Upper lobe of left lung (tissue), 6 donors: ENCODE measurements around the gene LRRC61. TPM values are rescaled to one million over a fixed set of nuclear protein-coding genes. Genes with fewer than 3 reads are reported as not detected.

Experiments used
- ATAC-seq, 2 donors: fragments of 200-7000 bp; cut with Tn5 transposase; one replicate each; pipeline ENCODE4 v1.9.1; 2022; ENCODE audit warnings: mild to moderate bottlenecking in 2 of 2, moderate library complexity in 2 of 2; ENCODE audit not compliant: low FRiP score in 2 of 2
- DNase-seq, 2 donors: peaks; one replicate each; pipeline ENCODE4 v3.0.0-alpha.2; 2019 to 2020
- H3K27ac ChIP-seq, 4 donors: fragments of 200-600 bp; sonication (generic); one replicate each; pipeline ENCODE4 v1.5.1; 2016 to 2019
- H3K27me3 ChIP-seq, 4 donors: fragments of 200-600 bp; sonication (generic); one replicate each; pipeline ENCODE4 v1.5.1; 2017 to 2019
- H3K36me3 ChIP-seq, 4 donors: fragments of 200-600 bp; sonication (generic); one replicate each; pipeline ENCODE4 v1.5.1; 2016 to 2019
- H3K4me1 ChIP-seq, 4 donors: fragments of 200-600 bp; sonication (generic); one replicate each; pipeline ENCODE4 v1.5.1; 2018 to 2019
- H3K4me3 ChIP-seq, 4 donors: fragments of 200-600 bp; sonication (generic); one replicate each; pipeline ENCODE4 v1.5.1; 2017 to 2019; ENCODE audit warnings: mild to moderate bottlenecking in 2 of 4, moderate library complexity in 1 of 4
- H3K9me3 ChIP-seq, 4 donors: fragments of 200-600 bp; sonication (generic); one replicate each; pipeline ENCODE4 v1.5.1; 2018 to 2019
- CTCF ChIP-seq, 6 experiments: fragments of 450-650 bp in 4 of 6; fragments of 200-600 bp in 2 of 6; sonication (generic) in 2 of 6; IDR thresholded peaks; one replicate each; pipeline ENCODE4 v1.5.1; 2016 to 2019; ENCODE audit warnings: antibody characterized with exemption in 6 of 6
- EP300 ChIP-seq, 4 donors: sonication (generic); formaldehyde crosslinking; IDR thresholded peaks; one replicate each; pipeline ENCODE4 v1.5.1; 2017; ENCODE audit warnings: antibody characterized with exemption in 4 of 4, control low read depth in 2 of 4
- POLR2A ChIP-seq, 4 donors: fragments of 450-650 bp; IDR thresholded peaks; one replicate each; pipeline ENCODE4 v1.5.1; 2016 to 2017; ENCODE audit warnings: antibody characterized with exemption in 4 of 4, mild to moderate bottlenecking in 2 of 4
- POLR2AphosphoS5 ChIP-seq, 2 donors: sonication (generic); formaldehyde crosslinking; IDR thresholded peaks; one replicate each; pipeline ENCODE4 v1.5.1; 2017; ENCODE audit warnings: antibody characterized with exemption in 2 of 2
- WGBS, 2 donors: methylation state at CpG; one replicate each; pipeline ENCODE4 v1.1.5; 2017 to 2018; 5-methylcytosine and 5-hydroxymethylcytosine counted together
- total RNA-seq, 6 donors: library from RNA; depleted of rRNA in 4 of 6; stranded (reverse); fragments of >200 nt in 4 of 6; gene quantifications; one replicate each; pipeline versions ENCODE4 v1.1.0 to v1.2.1, GENCODE V29; 2016 to 2021
- donor health status: DM: no; HTN: no; CAD: no; lungs with moderate emphysema.
- donor health status: DM: no; HTN: yes; CAD: no; lungs with severe emphysema.

LRRC61 gene
- total RNA-seq, 6 donors from 2014 or later, result 15.4 to 31.4 (median 19.2) TPM

- no peak overlapping the region for H3K4me3 ChIP-seq
- no peaks in the 10 kb centered on the region for H3K9me3 ChIP-seq
- no peak for DNase-seq
- 75 to 90% methylated on average over 5 of the region's 5 CpGs for WGBS, 2 donors
- H3K27me3 ChIP-seq, result no peaks in the 10 kb centered on the region
- H3K4me1 ChIP-seq, result peaks cover 17 to 25% (median 20%) of the 10 kb centered on the region in 4 donors
- TF ChIP-seq POLR2AphosphoS5 (IDR thresholded peaks at IDR 0.05) (no peak), POLR2A (IDR thresholded peaks at IDR 0.05) (no peak), CTCF (IDR thresholded peaks at IDR 0.05) (no peak), EP300 (IDR thresholded peaks at IDR 0.05) (no peak)
- H3K36me3 ChIP-seq, result peaks cover 0 to 5% (median under 1%) of the 10 kb centered on the region in 4 donors
- ATAC-seq, result no peak
- H3K27ac ChIP-seq, result peak overlapping the region in 2 of 4 donors; percentile 4 to 16
These were observed 42.7 kb downstream of the LRRC61 start for GRCh38 chr7:150365673-150366398.

GRCh38 chr7:150367677-150368095, 44.5 kb downstream of the LRRC61 start:
- ATAC-seq (peak in 1 of 2 donors; percentile 62), DNase-seq (no peak)
- Histone ChIP-seq H3K36me3 (peaks cover 6 to 23% (median 18%) of the 10 kb centered on the region in 4 donors), H3K27ac (peak overlapping the region; percentile 93 to 97 (median 94)), H3K4me1 (peaks cover 17 to 36% (median 21%) of the 10 kb centered on the region in 4 donors), H3K9me3 (no peaks in the 10 kb centered on the region), H3K27me3 (no peaks in the 10 kb centered on the region), H3K4me3 (peak overlapping the region; percentile 81 to 96 (median 87))
- no peak for TF ChIP-seq POLR2AphosphoS5 (IDR thresholded peaks at IDR 0.05)
- TF ChIP-seq POLR2A (IDR thresholded peaks at IDR 0.05), result peak in 1 of 4 donors; percentile 13
- no peak for TF ChIP-seq EP300 (IDR thresholded peaks at IDR 0.05)
- no peak for TF ChIP-seq CTCF (IDR thresholded peaks at IDR 0.05)
- 39 to 47% methylated on average over 7 to 8 of the region's 8 CpGs for WGBS, 2 donors

- Histone ChIP-seq H3K36me3 (peaks cover 6 to 29% (median 23%) of the 10 kb centered on the region in 4 donors), H3K4me3 (peak within 1 kb of the TSS; percentile 81 to 96 (median 87)), H3K27ac (peak within 1 kb of the TSS; percentile 93 to 97 (median 94)), H3K9me3 (no peaks in the 10 kb centered on the region), H3K4me1 (peaks cover 18 to 38% (median 21%) of the 10 kb centered on the region in 4 donors), H3K27me3 (no peaks in the 10 kb centered on the region)
- TF ChIP-seq POLR2A (IDR thresholded peaks at IDR 0.05) (peak in 3 of 4 donors; percentile 4 to 84 (median 47)), POLR2AphosphoS5 (IDR thresholded peaks at IDR 0.05) (peak; percentile 61 to 83), EP300 (IDR thresholded peaks at IDR 0.05) (no peak), CTCF (IDR thresholded peaks at IDR 0.05) (peak in 1 of 6 experiments; percentile 5)
- WGBS, 2 donors, result 0 to 1% methylated on average over 15 to 40 of the region's 85 CpGs
- DNase-seq (peak; percentile 90 to 98), ATAC-seq (peak; percentile 82 to 94)
These were observed 45.1 kb downstream of the LRRC61 start, which contains the start of gene REPIN1 for GRCh38 chr7:150368096-150368883. TSS of gene REPIN1 (plus strand) at chr7:150368822. CDS start at chr7:150369712, 890 bp downstream.

- ATAC-seq (peak; percentile 53 to 58), DNase-seq (peak in 1 of 2 donors; percentile 69)
- Histone ChIP-seq H3K4me1 (peaks cover 19 to 46% (median 22%) of the 10 kb centered on the region in 4 donors), H3K27ac (peak overlapping the region; percentile 93 to 97 (median 94)), H3K27me3 (no peaks in the 10 kb centered on the region), H3K9me3 (no peaks in the 10 kb centered on the region), H3K36me3 (peaks cover 6 to 37% (median 29%) of the 10 kb centered on the region in 4 donors), H3K4me3 (peak overlapping the region; percentile 81 to 96 (median 87))
- TF ChIP-seq EP300 (IDR thresholded peaks at IDR 0.05) (no peak), CTCF (IDR thresholded peaks at IDR 0.05) (peak in 1 of 6 experiments; percentile 11), POLR2AphosphoS5 (IDR thresholded peaks at IDR 0.05) (no peak)
- 0 to 3% methylated on average over 10 to 47 of the region's 58 CpGs for WGBS, 2 donors
These were observed 46.0 kb downstream of the LRRC61 start for GRCh38 chr7:150368884-150369747.
